ENCODE measurements around the gene MECP2.

MECP2 gene

GRCh38 chrX:154032653-154033052 is 64.9 kb downstream of the MECP2 start:
- H3K36me3 ChIP-seq = peaks cover 41% of the 10 kb centered on the region
- no peak overlapping the region for H3K27ac ChIP-seq
- no peak overlapping the region for H3K4me3 ChIP-seq (ENCODE audit: low read depth in 1 of 2, low read length in 1 of 2)
- no peaks in the 10 kb centered on the region for H3K27me3 ChIP-seq
- peaks cover 0 to 3% of the 10 kb centered on the region in 2 experiments for H3K4me1 ChIP-seq (ENCODE audit: control insufficient read depth in 1 of 2, insufficient read depth in 1 of 2, low read depth in 1 of 2, low read length in 1 of 2)
- no peaks in the 10 kb centered on the region for H3K9me3 ChIP-seq
- TF ChIP-seq CTCF (IDR thresholded peaks at IDR 0.05) = no peak

GRCh38 chrX:154032160-154032559 is 65.4 kb downstream of the MECP2 start:
- no peak overlapping the region for H3K27ac ChIP-seq
- H3K4me3 ChIP-seq (ENCODE audit: low read depth in 1 of 2, low read length in 1 of 2) = no peak overlapping the region
- H3K27me3 ChIP-seq = no peaks in the 10 kb centered on the region
- H3K36me3 ChIP-seq = peaks cover 41% of the 10 kb centered on the region
- no peaks in the 10 kb centered on the region for H3K9me3 ChIP-seq
- no peak for TF ChIP-seq CTCF (IDR thresholded peaks at IDR 0.05)
- peaks cover 0 to 3% of the 10 kb centered on the region in 2 experiments for H3K4me1 ChIP-seq (ENCODE audit: control insufficient read depth in 1 of 2, insufficient read depth in 1 of 2, low read depth in 1 of 2, low read length in 1 of 2)

- Histone ChIP-seq H3K9me3 (no peaks in the 10 kb centered on the region), H3K4me3 (ENCODE audit: low read depth in 1 of 2, low read length in 1 of 2) (no peak overlapping the region), H3K4me1 (ENCODE audit: control insufficient read depth in 1 of 2, insufficient read depth in 1 of 2, low read depth in 1 of 2, low read length in 1 of 2) (peaks cover 0 to 3% of the 10 kb centered on the region in 2 experiments), H3K27ac (no peak overlapping the region), H3K27me3 (no peaks in the 10 kb centered on the region), H3K36me3 (peaks cover 48% of the 10 kb centered on the region)
- TF ChIP-seq CTCF (IDR thresholded peaks at IDR 0.05) = no peak
Measured at GRCh38 chrX:154030715-154031305, 66.7 kb downstream of the MECP2 start.

- H3K9me3 ChIP-seq = no peaks in the 10 kb centered on the region
- H3K36me3 ChIP-seq = peaks cover 48% of the 10 kb centered on the region
Measured at GRCh38 chrX:154030266-154030665, 67.3 kb downstream of the MECP2 start.

GRCh38 chrX:154029439-154029838 is 68.1 kb downstream of the MECP2 start:
- H3K27ac ChIP-seq = peak overlapping the region; percentile 18
- TF ChIP-seq CTCF (IDR thresholded peaks at IDR 0.05) = no peak

More at GRCh38 chrX:154030266-154030665, 67.3 kb downstream of the MECP2 start:
- Histone ChIP-seq H3K4me1 (ENCODE audit: control insufficient read depth in 1 of 2, insufficient read depth in 1 of 2, low read depth in 1 of 2, low read length in 1 of 2) (peaks cover 0 to 3% of the 10 kb centered on the region in 2 experiments), H3K27ac (no peak overlapping the region), H3K4me3 (ENCODE audit: low read depth in 1 of 2, low read length in 1 of 2) (no peak overlapping the region), H3K27me3 (no peaks in the 10 kb centered on the region)
- TF ChIP-seq CTCF (IDR thresholded peaks at IDR 0.05) = no peak

More at GRCh38 chrX:154029439-154029838, 68.1 kb downstream of the MECP2 start:
- Histone ChIP-seq H3K4me3 (ENCODE audit: low read depth in 1 of 2, low read length in 1 of 2) (no peak overlapping the region), H3K27me3 (no peaks in the 10 kb centered on the region), H3K4me1 (ENCODE audit: control insufficient read depth in 1 of 2, insufficient read depth in 1 of 2, low read depth in 1 of 2, low read length in 1 of 2) (peaks cover 0 to 3% of the 10 kb centered on the region in 2 experiments), H3K9me3 (no peaks in the 10 kb centered on the region), H3K36me3 (peaks cover 48% of the 10 kb centered on the region)
